ENCODE data around the gene C2orf81.

C2orf81 gene

GRCh38 chr2:74391209-74391579, 30.2 kb downstream of the C2orf81 start:
- DNase-seq (ENCODE audit: low read depth in 1 of 2, low spot score in 1 of 2) = no peak

- DNase-seq (ENCODE audit: low read depth in 1 of 2, low spot score in 1 of 2) = no peak
These were observed 30.8 kb downstream of the C2orf81 start for GRCh38 chr2:74390606-74391005.

- no peak for DNase-seq (ENCODE audit: low read depth in 1 of 2, low spot score in 1 of 2)
These were observed 34.1 kb downstream of the C2orf81 start for GRCh38 chr2:74387346-74387745.

GRCh38 chr2:74385396-74385795, 36.0 kb downstream of the C2orf81 start:
- no peak for DNase-seq (ENCODE audit: low read depth in 1 of 2, low spot score in 1 of 2)

GRCh38 chr2:74384051-74384450, 37.4 kb downstream of the C2orf81 start:
- DNase-seq (ENCODE audit: low read depth in 1 of 2, low spot score in 1 of 2) = no peak

- DNase-seq (ENCODE audit: low read depth in 1 of 2, low spot score in 1 of 2) = no peak
These were observed 38.2 kb downstream of the C2orf81 start for GRCh38 chr2:74383254-74383653.

GRCh38 chr2:74381751-74382150, 39.7 kb downstream of the C2orf81 start:
- DNase-seq (ENCODE audit: low read depth in 1 of 2, low spot score in 1 of 2) = no peak

- no peak for DNase-seq (ENCODE audit: low read depth in 1 of 2, low spot score in 1 of 2)
These were observed 41.3 kb downstream of the C2orf81 start, which contains the start of gene DCTN1 for GRCh38 chr2:74379851-74380789. Gene DCTN1, minus strand, starts transcription at chr2:74380311. Its CDS starts 274 bp downstream, at chr2:74380037.

- no peak for DNase-seq (ENCODE audit: low read depth in 1 of 2, low spot score in 1 of 2)
These were observed 43.4 kb downstream of the C2orf81 start for GRCh38 chr2:74378007-74378406.

GRCh38 chr2:74375838-74376237, 45.6 kb downstream of the C2orf81 start:
- no peak for DNase-seq (ENCODE audit: low read depth in 1 of 2, low spot score in 1 of 2)

- DNase-seq (ENCODE audit: low read depth in 1 of 2, low spot score in 1 of 2) = no peak
These were observed 46.8 kb downstream of the C2orf81 start for GRCh38 chr2:74374509-74375205.

GRCh38 chr2:74373985-74374384, 47.4 kb downstream of the C2orf81 start:
- no peak for DNase-seq (ENCODE audit: low read depth in 1 of 2, low spot score in 1 of 2)

- DNase-seq (ENCODE audit: low read depth in 1 of 2, low spot score in 1 of 2) = no peak
These were observed 48.2 kb downstream of the C2orf81 start for GRCh38 chr2:74373221-74373676.

- DNase-seq (ENCODE audit: low read depth in 1 of 2, low spot score in 1 of 2) = no peak
These were observed 48.7 kb downstream of the C2orf81 start for GRCh38 chr2:74372674-74373073.

GRCh38 chr2:74371421-74371820, 50.0 kb downstream of the C2orf81 start:
- DNase-seq (ENCODE audit: low read depth in 1 of 2, low spot score in 1 of 2) = no peak

- no peak for DNase-seq (ENCODE audit: low read depth in 1 of 2, low spot score in 1 of 2)
These were observed 51.4 kb downstream of the C2orf81 start for GRCh38 chr2:74369976-74370375.

GRCh38 chr2:74368499-74368898, 52.9 kb downstream of the C2orf81 start:
- DNase-seq (ENCODE audit: low read depth in 1 of 2, low spot score in 1 of 2) = no peak

GRCh38 chr2:74367789-74368188, 53.6 kb downstream of the C2orf81 start:
- DNase-seq (ENCODE audit: low read depth in 1 of 2, low spot score in 1 of 2) = no peak

GRCh38 chr2:74366036-74366435, 55.4 kb downstream of the C2orf81 start:
- DNase-seq (ENCODE audit: low read depth in 1 of 2, low spot score in 1 of 2) = no peak

GRCh38 chr2:74364533-74365505, 56.6 kb downstream of the C2orf81 start:
- no peak for DNase-seq (ENCODE audit: low read depth in 1 of 2, low spot score in 1 of 2)
